ENCODE data around the gene C2CD2. TPM values are rescaled to one million over a fixed set of nuclear protein-coding genes. Genes with fewer than 3 reads are reported as not detected.

Gene C2CD2
- total RNA-seq, 2 donors from 2014 or later, result 10.4 to 25.4 TPM

DNA sequence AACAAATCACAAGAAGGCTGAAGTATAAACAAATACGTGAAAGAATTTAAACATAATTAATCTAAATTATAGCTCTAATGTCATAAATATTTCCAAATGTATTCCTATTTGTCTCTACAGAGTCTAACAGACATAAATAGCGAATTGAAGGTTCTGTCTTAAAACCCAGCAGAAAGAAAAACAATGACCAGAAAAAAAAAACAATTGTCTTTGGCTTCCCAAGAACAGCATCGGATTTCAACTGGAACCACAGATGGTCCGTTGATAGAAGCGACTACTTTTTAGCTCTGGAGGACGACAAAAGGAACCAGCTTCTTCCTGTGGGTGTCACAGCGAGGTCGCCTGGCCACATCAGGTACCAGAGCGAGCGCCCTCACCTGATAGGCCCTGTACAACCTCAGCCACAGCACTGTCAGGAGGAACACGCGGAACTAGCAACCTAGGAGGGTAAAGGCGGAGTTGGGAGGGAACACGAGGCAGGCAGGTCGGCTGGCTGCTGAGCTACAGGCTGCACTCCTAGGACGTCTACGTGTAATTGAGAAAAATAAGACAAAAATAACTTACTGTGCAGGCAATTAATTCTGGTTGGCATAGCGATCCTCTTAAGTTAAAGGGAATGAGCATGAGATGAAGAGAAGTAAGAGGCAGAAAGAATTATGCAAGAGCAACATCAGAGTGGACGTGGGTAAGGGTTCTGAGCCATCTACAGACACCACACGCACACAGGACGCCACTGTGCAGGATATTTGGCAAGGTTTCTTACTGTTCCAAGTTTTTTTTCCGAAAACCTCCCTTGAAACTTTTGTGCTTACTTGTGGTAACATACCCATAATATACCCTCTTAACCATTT lies 58.0 kb downstream of the C2CD2 start:
- DNase-seq, result no peak
- H3K27me3 ChIP-seq, result no peaks in the 10 kb centered on the region
- intact Hi-C loops (cut with DNase I), result loop anchor here (10.0 kb wide), 1 partner anchor 59 kb away; the partner anchor contains the start of gene C2CD2
- TF ChIP-seq, protein P1, sequence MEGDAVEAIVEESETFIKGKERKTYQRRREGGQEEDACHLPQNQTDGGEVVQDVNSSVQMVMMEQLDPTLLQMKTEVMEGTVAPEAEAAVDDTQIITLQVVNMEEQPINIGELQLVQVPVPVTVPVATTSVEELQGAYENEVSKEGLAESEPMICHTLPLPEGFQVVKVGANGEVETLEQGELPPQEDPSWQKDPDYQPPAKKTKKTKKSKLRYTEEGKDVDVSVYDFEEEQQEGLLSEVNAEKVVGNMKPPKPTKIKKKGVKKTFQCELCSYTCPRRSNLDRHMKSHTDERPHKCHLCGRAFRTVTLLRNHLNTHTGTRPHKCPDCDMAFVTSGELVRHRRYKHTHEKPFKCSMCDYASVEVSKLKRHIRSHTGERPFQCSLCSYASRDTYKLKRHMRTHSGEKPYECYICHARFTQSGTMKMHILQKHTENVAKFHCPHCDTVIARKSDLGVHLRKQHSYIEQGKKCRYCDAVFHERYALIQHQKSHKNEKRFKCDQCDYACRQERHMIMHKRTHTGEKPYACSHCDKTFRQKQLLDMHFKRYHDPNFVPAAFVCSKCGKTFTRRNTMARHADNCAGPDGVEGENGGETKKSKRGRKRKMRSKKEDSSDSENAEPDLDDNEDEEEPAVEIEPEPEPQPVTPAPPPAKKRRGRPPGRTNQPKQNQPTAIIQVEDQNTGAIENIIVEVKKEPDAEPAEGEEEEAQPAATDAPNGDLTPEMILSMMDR (IDR thresholded peaks at IDR 0.05), result no peak
- TF ChIP-seq POLR2A (IDR thresholded peaks at IDR 0.05), result no peak
- no peak overlapping the region for H3K27ac ChIP-seq
- H3K4me3 ChIP-seq, result no peak overlapping the region
- H3K4me1 ChIP-seq, result peaks cover 6% of the 10 kb centered on the region
- no peaks in the 10 kb centered on the region for H3K36me3 ChIP-seq (replicated peaks in 1 of 2; ENCODE audit: insufficient read depth in 1 of 2, low read depth in 2 of 2)
- no peaks in the 10 kb centered on the region for H3K9me3 ChIP-seq
- ATAC-seq, result no peak
- 72 to 78% methylated on average over 22 of the region's 22 CpGs for WGBS, 2 donors

DNA sequence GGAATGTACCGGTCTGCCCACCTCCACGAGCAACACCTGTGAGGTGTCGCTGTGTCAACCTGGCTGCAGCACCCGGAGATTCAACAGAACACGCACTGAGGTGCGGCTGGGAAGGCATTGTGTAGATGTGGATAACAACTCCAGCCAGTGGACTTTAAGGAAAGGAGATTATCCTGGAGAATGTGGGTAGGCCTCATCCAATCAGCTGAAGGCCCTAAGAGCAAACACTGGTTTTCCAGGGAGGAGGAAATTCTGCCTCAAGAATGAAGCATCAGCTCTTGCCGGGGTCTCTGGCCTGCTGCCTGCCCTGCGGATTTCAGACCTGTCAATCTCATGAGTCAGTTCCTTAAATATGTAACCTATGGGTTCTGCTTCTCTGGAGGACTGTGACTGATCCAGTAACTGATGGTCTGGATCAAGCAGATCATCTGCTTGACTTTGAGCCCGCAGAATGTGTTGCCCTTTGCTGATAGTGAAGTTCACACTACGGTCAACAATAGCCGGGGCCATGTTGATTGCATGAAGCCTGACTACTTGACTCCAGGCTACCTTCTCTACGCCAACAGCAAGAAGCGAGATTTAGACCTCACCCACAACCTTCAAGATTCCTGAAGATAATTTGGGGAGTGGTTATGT lies 58.8 kb downstream of the C2CD2 start:
- H3K27ac ChIP-seq, result no peak overlapping the region
- ATAC-seq (no peak), DNase-seq (no peak)
- H3K9me3 ChIP-seq, result no peaks in the 10 kb centered on the region
- H3K4me1 ChIP-seq, result no peaks in the 10 kb centered on the region
- intact Hi-C loops (cut with DNase I), result loop anchor here (10.0 kb wide), 1 partner anchor 60 kb away; the partner anchor contains the start of gene C2CD2
- no peak for TF ChIP-seq POLR2A (IDR thresholded peaks at IDR 0.05)
- TF ChIP-seq, protein P1 (IDR thresholded peaks at IDR 0.05), result no peak
- WGBS, 2 donors, result 71 to 76% methylated on average over 13 of the region's 13 CpGs
- no peaks in the 10 kb centered on the region for H3K27me3 ChIP-seq
- no peak overlapping the region for H3K4me3 ChIP-seq
- no peaks in the 10 kb centered on the region for H3K36me3 ChIP-seq (replicated peaks in 1 of 2; ENCODE audit: insufficient read depth in 1 of 2, low read depth in 2 of 2)

DNA sequence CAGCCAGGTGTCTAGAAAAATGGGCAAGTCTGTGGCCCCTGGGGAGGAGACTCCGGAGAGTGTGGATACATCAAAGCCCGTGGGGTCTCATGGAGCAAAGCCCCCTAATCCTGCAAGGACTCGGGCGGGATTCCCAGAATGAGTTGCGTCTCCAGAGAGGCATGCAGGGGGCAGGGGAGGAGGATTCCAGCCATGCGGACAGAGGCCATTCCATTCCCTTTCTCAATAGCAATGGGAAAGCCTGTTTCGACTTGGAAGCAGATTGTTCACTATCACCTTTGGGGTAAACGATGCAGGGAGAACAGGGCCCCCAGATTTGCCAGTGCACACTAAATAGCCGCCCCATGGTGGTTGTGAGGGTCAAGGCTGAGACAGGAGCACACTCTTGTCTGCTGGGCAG lies 59.3 kb downstream of the C2CD2 start:
- no peak for DNase-seq
- Histone ChIP-seq H3K27ac (no peak overlapping the region), H3K9me3 (no peaks in the 10 kb centered on the region), H3K27me3 (no peaks in the 10 kb centered on the region), H3K4me1 (no peaks in the 10 kb centered on the region), H3K4me3 (no peak overlapping the region), H3K36me3 (replicated peaks in 1 of 2; ENCODE audit: insufficient read depth in 1 of 2, low read depth in 2 of 2) (no peaks in the 10 kb centered on the region)
- 86 to 93% methylated on average over 8 to 9 of the region's 9 CpGs for WGBS, 2 donors
- intact Hi-C loops (cut with DNase I), result loop anchor here (10.0 kb wide), 1 partner anchor 60 kb away; the partner anchor contains the start of gene C2CD2
- no peak for ATAC-seq
- TF ChIP-seq POLR2A (IDR thresholded peaks at IDR 0.05), result no peak
- TF ChIP-seq, protein P1 (IDR thresholded peaks at IDR 0.05), result no peak

GRCh38 chr21:41892726-41893125 lies 61.1 kb downstream of the C2CD2 start:
- Histone ChIP-seq H3K27me3 (no peaks in the 10 kb centered on the region), H3K36me3 (replicated peaks in 1 of 2; ENCODE audit: insufficient read depth in 1 of 2, low read depth in 2 of 2) (peaks cover 0 to under 1% of the 10 kb centered on the region in 2 donors), H3K4me3 (no peak overlapping the region), H3K9me3 (no peaks in the 10 kb centered on the region), H3K27ac (no peak overlapping the region), H3K4me1 (no peaks in the 10 kb centered on the region)
- no peak for TF ChIP-seq POLR2A (IDR thresholded peaks at IDR 0.05)
- TF ChIP-seq, protein P1 (IDR thresholded peaks at IDR 0.05), result no peak
- no peak for DNase-seq
- intact Hi-C loops (cut with DNase I), result loop anchor here (10.0 kb wide), 1 partner anchor 62 kb away; the partner anchor contains the start of gene C2CD2
- no peak for ATAC-seq
- 88 to 94% methylated on average over 10 to 16 of the region's 16 CpGs for WGBS, 2 donors

Measured in body of pancreas (tissue), 4 donors.